ENCODE results near the gene CEP104. TPM values are rescaled to one million over a fixed set of nuclear protein-coding genes. Genes with fewer than 3 reads are reported as not detected.

The CEP104 gene
- total and polyA plus RNA-seq, 2 experiments from 2014 or later = 20.5 to 32.2 TPM

DNA sequence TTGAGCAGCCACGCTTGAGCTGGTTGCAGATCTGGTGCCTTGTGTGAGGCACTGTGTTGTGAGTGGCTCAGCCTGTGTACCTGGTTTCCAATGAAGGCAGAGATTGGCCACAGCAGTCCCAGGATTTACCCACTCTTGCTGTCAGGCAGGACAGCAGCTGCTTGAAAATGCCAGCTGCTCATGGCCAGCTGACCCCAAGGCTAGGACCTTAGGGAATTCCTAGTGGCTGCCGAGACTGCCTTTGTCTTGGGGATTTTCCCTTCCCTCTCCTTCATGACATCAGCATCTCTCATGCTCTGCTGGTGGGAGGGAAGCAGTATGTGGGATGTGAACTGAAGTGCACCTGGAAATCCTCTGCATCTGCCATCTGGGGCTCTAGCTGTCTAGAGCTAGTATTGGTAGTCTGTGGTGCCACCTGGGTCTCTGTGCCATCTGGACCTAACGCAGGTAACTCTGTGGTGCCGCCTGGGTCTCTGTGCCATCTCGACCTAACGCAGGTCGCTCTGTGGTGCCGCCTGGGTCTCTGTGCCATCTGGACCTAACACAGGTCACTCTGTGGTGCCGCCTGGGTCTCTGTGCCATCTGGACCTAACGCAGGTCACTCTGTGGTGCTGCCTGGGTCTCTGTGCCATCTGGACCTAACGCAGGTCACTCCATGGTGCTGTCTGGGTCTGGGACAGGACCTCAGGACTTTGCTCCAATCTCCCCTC, 56.9 kb downstream of the CEP104 start (continued):
- no peak for TF ChIP-seq REST (IDR thresholded peaks at IDR 0.05; ENCODE audit: unreplicated experiment)

DNA sequence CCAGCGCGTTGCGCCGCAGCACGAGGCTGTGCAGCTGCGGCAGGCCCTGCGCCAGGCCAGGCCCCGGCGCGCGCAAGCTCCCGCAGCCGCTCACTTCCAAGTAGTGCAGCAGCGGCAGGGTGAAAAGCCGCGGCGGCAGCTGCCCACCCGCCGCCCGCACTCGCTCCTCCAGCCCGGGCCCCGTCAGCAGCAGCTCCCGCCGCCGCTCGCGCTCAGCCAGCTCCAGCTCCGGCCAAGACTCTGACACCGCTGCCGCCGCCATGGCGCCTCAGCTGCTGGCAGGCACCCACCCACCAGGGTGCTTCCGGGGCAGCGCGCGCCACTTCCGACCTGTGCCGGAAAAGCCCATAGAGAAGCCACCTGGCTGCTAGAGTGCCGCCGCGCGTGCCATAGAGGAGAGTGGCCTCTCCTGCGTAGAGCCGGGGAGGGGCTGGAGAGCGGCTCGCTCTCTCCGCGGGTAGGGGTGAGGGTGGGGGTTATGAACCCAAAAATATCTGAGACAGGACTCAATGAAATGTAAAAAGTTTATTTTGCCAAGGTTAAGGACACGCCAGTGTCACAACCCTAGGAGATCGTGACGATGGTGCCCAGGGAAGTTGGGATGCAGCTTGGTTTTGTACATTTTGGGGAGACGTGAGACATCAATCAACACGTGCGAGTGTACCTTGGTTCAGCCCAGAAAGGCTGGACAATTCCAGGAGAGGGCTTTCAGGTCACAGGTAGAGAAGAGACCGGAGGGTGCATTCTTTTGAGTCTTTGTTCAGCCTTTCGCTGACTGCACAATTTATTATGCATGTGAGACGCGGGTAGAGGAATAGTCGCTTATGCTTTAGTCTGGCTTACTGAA, 60.6 kb downstream of the CEP104 start, which contains the start of gene LRRC47:
LRRC47 (minus strand) TSS at position 284 of the 847 bp plus-strand sequence; CDS start at position 262, 22 bp downstream.
- Mint-ChIP-seq H3K4me1 (peaks cover 36% of the 10 kb centered on the region), H3K9me3 (peaks cover 10% of the 10 kb centered on the region), H3K4me3 (peak within 1 kb of the TSS; percentile 87), H3K36me3 (ENCODE audit: low read depth) (peaks cover 24% of the 10 kb centered on the region), H3K27ac (peak within 1 kb of the TSS; percentile 97), H3K27me3 (ENCODE audit: insufficient read depth, low read depth, poor library complexity) (peaks cover 20% of the 10 kb centered on the region)
- H3K27ac ChIP-seq (ENCODE audit: low read depth) = peak within 1 kb of the TSS; percentile 98
- peaks cover 34% of the 10 kb centered on the region for H3K79me2 ChIP-seq (replicated peaks; ENCODE audit: insufficient read depth)
- peak within 1 kb of the TSS; percentile 89 for H3K4me3 ChIP-seq
- peak; percentile 84 for ATAC-seq
- peaks cover 28% of the 10 kb centered on the region for H3K4me1 ChIP-seq (ENCODE audit: insufficient read depth)
- no peaks in the 10 kb centered on the region for H4K20me1 ChIP-seq (replicated peaks; ENCODE audit: insufficient read depth)
- H2AFZ ChIP-seq = peak within 1 kb of the TSS; percentile 85
- peaks cover 16% of the 10 kb centered on the region for H3F3A ChIP-seq (replicated peaks; ENCODE audit: low read depth)
- no peaks in the 10 kb centered on the region for H3K9me2 ChIP-seq (ENCODE audit: insufficient read depth)
- TF ChIP-seq CREB1 (CRISPR knock-in tag; IDR thresholded peaks at IDR 0.05; ENCODE audit: low read depth) (peak; percentile 79), ETS1 (IDR thresholded peaks at IDR 0.05) (peak; percentile 90), POLR2AphosphoS5 (IDR thresholded peaks at IDR 0.05; ENCODE audit: low read depth) (peak; percentile 69; the same call in 1 of the 2 replicates), ZNF114 (CRISPR knock-in tag; IDR thresholded peaks at IDR 0.05) (no peak)
- TF ChIP-seq, protein P1, sequence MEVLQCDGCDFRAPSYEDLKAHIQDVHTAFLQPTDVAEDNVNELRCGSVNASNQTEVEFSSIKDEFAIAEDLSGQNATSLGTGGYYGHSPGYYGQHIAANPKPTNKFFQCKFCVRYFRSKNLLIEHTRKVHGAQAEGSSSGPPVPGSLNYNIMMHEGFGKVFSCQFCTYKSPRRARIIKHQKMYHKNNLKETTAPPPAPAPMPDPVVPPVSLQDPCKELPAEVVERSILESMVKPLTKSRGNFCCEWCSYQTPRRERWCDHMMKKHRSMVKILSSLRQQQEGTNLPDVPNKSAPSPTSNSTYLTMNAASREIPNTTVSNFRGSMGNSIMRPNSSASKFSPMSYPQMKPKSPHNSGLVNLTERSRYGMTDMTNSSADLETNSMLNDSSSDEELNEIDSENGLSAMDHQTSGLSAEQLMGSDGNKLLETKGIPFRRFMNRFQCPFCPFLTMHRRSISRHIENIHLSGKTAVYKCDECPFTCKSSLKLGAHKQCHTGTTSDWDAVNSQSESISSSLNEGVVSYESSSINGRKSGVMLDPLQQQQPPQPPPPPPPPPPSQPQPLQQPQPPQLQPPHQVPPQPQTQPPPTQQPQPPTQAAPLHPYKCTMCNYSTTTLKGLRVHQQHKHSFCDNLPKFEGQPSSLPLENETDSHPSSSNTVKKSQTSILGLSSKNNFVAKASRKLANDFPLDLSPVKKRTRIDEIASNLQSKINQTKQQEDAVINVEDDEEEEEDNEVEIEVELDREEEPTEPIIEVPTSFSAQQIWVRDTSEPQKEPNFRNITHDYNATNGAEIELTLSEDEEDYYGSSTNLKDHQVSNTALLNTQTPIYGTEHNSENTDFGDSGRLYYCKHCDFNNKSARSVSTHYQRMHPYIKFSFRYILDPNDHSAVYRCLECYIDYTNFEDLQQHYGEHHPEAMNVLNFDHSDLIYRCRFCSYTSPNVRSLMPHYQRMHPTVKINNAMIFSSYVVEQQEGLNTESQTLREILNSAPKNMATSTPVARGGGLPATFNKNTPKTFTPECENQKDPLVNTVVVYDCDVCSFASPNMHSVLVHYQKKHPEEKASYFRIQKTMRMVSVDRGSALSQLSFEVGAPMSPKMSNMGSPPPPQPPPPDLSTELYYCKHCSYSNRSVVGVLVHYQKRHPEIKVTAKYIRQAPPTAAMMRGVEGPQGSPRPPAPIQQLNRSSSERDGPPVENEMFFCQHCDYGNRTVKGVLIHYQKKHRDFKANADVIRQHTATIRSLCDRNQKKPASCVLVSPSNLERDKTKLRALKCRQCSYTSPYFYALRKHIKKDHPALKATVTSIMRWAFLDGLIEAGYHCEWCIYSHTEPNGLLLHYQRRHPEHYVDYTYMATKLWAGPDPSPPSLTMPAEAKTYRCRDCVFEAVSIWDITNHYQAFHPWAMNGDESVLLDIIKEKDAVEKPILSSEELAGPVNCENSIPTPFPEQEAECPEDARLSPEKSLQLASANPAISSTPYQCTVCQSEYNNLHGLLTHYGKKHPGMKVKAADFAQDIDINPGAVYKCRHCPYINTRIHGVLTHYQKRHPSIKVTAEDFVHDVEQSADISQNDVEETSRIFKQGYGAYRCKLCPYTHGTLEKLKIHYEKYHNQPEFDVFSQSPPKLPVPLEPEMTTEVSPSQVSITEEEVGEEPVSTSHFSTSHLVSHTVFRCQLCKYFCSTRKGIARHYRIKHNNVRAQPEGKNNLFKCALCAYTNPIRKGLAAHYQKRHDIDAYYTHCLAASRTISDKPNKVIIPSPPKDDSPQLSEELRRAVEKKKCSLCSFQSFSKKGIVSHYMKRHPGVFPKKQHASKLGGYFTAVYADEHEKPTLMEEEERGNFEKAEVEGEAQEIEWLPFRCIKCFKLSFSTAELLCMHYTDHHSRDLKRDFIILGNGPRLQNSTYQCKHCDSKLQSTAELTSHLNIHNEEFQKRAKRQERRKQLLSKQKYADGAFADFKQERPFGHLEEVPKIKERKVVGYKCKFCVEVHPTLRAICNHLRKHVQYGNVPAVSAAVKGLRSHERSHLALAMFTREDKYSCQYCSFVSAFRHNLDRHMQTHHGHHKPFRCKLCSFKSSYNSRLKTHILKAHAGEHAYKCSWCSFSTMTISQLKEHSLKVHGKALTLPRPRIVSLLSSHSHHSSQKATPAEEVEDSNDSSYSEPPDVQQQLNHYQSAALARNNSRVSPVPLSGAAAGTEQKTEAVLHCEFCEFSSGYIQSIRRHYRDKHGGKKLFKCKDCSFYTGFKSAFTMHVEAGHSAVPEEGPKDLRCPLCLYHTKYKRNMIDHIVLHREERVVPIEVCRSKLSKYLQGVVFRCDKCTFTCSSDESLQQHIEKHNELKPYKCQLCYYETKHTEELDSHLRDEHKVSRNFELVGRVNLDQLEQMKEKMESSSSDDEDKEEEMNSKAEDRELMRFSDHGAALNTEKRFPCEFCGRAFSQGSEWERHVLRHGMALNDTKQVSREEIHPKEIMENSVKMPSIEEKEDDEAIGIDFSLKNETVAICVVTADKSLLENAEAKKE (CRISPR knock-in tag; IDR thresholded peaks at IDR 0.05) = no peak
- peak; percentile 95 for DNase-seq (ENCODE audit: low spot score)
- no peaks in the 10 kb centered on the region for H3K27me3 ChIP-seq (ENCODE audit: insufficient read depth)
- H3K4me2 ChIP-seq = peak within 1 kb of the TSS; percentile 93
- H3K36me3 ChIP-seq (ENCODE audit: insufficient read depth) = no peaks in the 10 kb centered on the region

Data from GM23338 (cell line).